Activated naive CD4-positive, alpha-beta T cell treated with anti-CD3 and anti-CD28 coated beads for 36 hours (primary cell): ENCODE data around the gene CCP110. TPM values are rescaled to one million over a fixed set of nuclear protein-coding genes. Genes with fewer than 3 reads are reported as not detected.

ENCODE experiments used
- CTCF ChIA-PET: fragments of 350-600 bp; sonication (Branson Sonifier 250); formaldehyde crosslinking; loops from one replicate; lab custom pipeline; 2021; ENCODE audit warnings: antibody characterized with exemption; lab: Charles Lee
- DNase-seq: peaks from one replicate; pipeline ENCODE4 v3.0.0-alpha.2; 2020
- H3K27ac Mint-ChIP-seq: one replicate; pipeline ENCODE4 v1.8.0; 2021; ENCODE audit warnings: mild to moderate bottlenecking, mixed read lengths
- H3K27me3 Mint-ChIP-seq: one replicate; pipeline ENCODE4 v1.8.0; 2021; ENCODE audit warnings: low read depth, mixed read lengths
- H3K36me3 Mint-ChIP-seq: one replicate; pipeline ENCODE4 v1.8.0; 2021; ENCODE audit warnings: low read depth, mixed read lengths
- H3K4me1 Mint-ChIP-seq: one replicate; pipeline ENCODE4 v1.8.0; 2021; ENCODE audit warnings: low read depth, mixed read lengths
- H3K4me3 Mint-ChIP-seq: one replicate; pipeline ENCODE4 v1.8.0; 2021; ENCODE audit warnings: mild to moderate bottlenecking, moderate library complexity, mixed read lengths
- H3K9me3 Mint-ChIP-seq: one replicate; pipeline ENCODE4 v1.8.0; 2021; ENCODE audit warnings: mixed read lengths
- intact Hi-C: fragments of 100-400 bp; cut with micrococcal nuclease; formaldehyde crosslinking; loops from one replicate; pipeline ENCODE4 v1.15.1; 2023
- total RNA-seq, 2 experiments: library from RNA; stranded (reverse); gene quantifications; one replicate each; pipeline ENCODE4 v1.2.3, GENCODE V29; 2021

CCP110 gene, protein sequence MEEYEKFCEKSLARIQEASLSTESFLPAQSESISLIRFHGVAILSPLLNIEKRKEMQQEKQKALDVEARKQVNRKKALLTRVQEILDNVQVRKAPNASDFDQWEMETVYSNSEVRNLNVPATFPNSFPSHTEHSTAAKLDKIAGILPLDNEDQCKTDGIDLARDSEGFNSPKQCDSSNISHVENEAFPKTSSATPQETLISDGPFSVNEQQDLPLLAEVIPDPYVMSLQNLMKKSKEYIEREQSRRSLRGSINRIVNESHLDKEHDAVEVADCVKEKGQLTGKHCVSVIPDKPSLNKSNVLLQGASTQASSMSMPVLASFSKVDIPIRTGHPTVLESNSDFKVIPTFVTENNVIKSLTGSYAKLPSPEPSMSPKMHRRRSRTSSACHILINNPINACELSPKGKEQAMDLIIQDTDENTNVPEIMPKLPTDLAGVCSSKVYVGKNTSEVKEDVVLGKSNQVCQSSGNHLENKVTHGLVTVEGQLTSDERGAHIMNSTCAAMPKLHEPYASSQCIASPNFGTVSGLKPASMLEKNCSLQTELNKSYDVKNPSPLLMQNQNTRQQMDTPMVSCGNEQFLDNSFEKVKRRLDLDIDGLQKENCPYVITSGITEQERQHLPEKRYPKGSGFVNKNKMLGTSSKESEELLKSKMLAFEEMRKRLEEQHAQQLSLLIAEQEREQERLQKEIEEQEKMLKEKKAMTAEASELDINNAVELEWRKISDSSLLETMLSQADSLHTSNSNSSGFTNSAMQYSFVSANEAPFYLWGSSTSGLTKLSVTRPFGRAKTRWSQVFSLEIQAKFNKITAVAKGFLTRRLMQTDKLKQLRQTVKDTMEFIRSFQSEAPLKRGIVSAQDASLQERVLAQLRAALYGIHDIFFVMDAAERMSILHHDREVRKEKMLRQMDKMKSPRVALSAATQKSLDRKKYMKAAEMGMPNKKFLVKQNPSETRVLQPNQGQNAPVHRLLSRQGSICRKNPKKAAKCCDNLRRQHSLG
- total RNA-seq: 10 to 100 TPM; 27.3 to 31.9 TPM

DNA sequence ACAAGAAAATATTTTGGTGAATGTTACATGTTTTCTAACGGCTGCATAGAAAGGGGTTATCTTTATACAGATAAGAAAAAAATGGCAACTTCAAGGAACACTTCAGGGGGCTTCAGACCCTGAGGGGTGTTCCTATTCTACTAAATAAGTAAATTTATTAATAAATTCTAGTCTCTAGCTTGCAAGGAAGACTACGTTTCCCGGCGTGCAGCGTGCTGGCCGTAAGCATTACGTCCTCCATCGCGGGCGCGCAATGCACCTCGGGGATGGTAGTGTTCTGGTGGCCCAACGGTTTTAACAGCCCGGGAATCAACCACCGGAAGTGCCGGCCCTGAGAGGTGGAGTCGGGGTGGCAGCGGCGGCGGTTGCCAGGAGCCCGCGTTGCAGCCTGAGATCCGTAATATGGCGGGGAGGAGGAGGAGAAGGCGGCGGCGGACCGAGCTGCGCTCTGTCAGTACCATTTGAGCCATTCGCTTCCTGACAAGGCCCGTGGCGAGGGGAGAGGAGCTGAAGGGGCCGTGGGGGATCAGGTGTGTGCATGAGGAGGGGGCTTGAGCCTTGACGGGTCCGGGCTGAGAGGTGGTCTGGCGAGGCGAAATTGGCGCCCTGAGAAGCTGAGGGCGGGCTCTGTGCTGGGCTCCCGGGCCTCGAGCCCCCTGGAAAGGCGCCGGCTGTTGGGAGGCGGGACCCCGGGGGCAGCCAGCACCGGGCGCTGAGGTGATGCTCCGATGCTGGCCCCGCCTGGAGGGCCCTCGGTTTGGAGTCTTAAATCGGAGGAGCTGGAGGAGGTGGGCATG is at the start of gene CCP110:
CCP110 (plus strand) TSS at position 384 of the 797 bp plus-strand sequence. CDS start 3,940 bp downstream, outside the sequence.
- peak; percentile 98 for DNase-seq
- no peaks in the 10 kb centered on the region for H3K9me3 Mint-ChIP-seq
- H3K4me1 Mint-ChIP-seq: peaks cover 35% of the 10 kb centered on the region
- H3K27me3 Mint-ChIP-seq: no peaks in the 10 kb centered on the region
- CTCF ChIA-PET: interaction anchor here (0.7 to 1.6 kb wide), 4 partner anchors 22 to 721 kb away, joined by 3 to 4 read pairs (median 3); partner anchors contain the start of gene VPS35L
- peak within 1 kb of the TSS; percentile 78 for H3K27ac Mint-ChIP-seq
- peaks cover 9% of the 10 kb centered on the region for H3K36me3 Mint-ChIP-seq
- intact Hi-C loops: loop anchor here (1.0 to 10.0 kb wide), 6 partner anchors 32 to 1217 kb away; partner anchors contain the start of genes ARL6IP1, COQ7, THUMPD1 and VPS35L
- peak within 1 kb of the TSS; percentile 94 for H3K4me3 Mint-ChIP-seq

DNA sequence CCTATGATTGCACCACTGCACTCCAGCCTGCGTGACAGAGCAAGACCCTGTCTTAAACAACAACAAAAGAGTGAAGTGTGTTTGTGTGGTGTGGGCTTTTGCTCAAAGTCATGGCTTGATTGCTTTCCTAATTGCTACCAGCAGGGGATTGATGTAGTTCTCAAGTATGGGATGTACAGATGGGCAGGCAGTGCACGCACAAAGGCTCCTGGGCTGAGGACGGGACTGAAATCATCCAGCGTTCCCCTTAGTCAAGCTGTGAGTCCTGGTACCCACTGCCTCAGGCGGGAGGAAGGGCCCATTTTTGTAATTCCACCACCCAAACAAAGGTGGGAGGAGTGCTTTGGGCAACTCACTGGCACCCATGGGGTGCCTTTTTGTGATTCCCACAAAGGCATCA is 49.1 kb upstream of the CCP110 start:
- intact Hi-C loops: no loop called here
- CTCF ChIA-PET: no interaction called here
- Mint-ChIP-seq H3K36me3 (no peaks in the 10 kb centered on the region), H3K4me1 (no peaks in the 10 kb centered on the region), H3K4me3 (no peak overlapping the region), H3K27ac (no peak overlapping the region), H3K27me3 (peaks cover 10% of the 10 kb centered on the region), H3K9me3 (no peaks in the 10 kb centered on the region)
- DNase-seq: no peak

DNA sequence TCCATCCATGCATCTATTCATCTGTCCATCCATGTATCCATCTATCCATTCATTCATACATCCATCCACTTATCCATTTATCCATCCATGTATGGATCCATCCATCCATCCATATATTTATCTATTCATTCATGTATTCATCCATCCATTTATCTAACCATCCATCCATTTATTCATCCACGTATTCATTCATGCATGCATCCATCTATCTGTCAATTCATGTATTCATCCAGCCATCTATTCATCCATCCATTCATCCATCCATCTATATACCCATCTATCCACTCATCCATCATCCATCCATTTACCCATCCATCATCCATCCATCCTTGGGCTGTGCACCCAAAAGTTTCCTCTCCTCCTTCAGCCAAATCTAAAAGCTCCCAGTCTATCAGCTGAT is 45.2 kb upstream of the CCP110 start:
- CTCF ChIA-PET: no interaction called here
- peaks cover 8% of the 10 kb centered on the region for H3K27me3 Mint-ChIP-seq

DNA sequence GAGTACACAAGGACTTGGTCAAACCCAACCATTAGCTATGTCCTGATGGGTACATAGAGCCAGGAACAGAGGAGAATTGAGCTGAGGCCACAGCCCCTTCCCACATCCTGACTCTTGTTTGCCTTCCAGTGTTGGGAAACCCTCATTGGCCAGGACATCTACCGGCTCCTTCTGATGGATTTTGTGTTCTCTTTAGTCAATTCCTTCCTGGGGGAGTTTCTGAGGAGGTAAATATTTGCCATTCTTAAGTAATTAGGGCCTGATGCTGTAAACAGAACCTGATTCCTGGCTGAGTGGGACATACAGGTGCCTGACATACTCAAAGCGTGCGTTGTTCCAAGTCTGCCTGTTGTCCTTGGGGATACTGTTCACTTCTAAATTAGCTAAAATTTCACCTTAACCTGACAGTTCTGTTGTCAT is 44.4 kb upstream of the CCP110 start:
- CTCF ChIA-PET: no interaction called here
- no peak overlapping the region for H3K27ac Mint-ChIP-seq
- intact Hi-C loops: no loop called here

More for the DNA sequence above, 45.2 kb upstream of the CCP110 start:
- Mint-ChIP-seq H3K4me3 (no peak overlapping the region), H3K4me1 (no peaks in the 10 kb centered on the region), H3K36me3 (no peaks in the 10 kb centered on the region), H3K27ac (no peak overlapping the region), H3K9me3 (no peaks in the 10 kb centered on the region)
- no peak for DNase-seq
- intact Hi-C loops: no loop called here

DNA sequence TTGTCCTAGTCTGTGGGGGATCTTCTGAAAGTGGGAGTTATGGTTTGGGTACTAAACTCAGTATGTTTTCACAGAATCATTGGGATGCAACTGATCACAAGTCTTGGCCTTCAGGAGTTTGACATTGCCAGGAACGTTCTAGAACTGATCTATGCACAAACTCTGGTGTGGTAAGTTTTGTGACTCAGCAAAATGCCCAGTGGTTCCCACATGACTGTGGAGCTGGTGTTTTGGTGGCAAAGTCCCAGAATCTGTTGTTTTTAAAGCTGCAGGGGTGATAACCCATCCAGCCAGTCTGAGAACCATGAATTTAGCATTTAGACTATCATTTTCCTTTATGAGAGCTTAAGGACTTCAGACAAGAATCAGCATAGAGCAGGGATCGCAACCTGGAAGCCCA is 42.4 kb upstream of the CCP110 start:
- CTCF ChIA-PET: no interaction called here
- Mint-ChIP-seq H3K4me3 (no peak overlapping the region), H3K4me1 (no peaks in the 10 kb centered on the region), H3K36me3 (no peaks in the 10 kb centered on the region), H3K9me3 (no peaks in the 10 kb centered on the region), H3K27me3 (peaks cover 4% of the 10 kb centered on the region), H3K27ac (no peak overlapping the region)
- intact Hi-C loops: no loop called here
- no peak for DNase-seq

More for the DNA sequence above, 44.4 kb upstream of the CCP110 start:
- peaks cover 4% of the 10 kb centered on the region for H3K27me3 Mint-ChIP-seq
- H3K36me3 Mint-ChIP-seq: no peaks in the 10 kb centered on the region
- H3K4me3 Mint-ChIP-seq: no peak overlapping the region
- no peaks in the 10 kb centered on the region for H3K4me1 Mint-ChIP-seq
- no peak for DNase-seq
- H3K9me3 Mint-ChIP-seq: no peaks in the 10 kb centered on the region

DNA sequence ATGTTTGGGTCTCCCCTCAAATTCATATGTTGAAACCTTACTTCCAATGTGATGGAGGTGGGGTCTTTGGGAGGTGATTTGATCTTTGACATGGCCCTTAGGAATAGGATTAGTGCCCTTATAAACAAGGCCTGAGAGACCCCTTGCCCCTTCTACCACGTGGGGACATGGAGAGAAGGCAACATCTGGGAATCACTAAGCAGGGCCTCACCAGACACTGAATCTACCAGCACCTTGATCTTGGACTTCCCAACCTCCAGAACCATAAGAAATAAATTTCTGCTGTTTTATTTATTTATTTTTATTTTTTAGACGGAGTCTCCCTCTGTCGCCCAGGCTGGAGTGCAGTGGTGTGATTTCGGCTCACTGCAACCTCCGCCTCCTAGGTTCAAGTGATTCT is 42.0 kb upstream of the CCP110 start:
- intact Hi-C loops: no loop called here
- H3K9me3 Mint-ChIP-seq: no peaks in the 10 kb centered on the region
- DNase-seq: no peak
- H3K27me3 Mint-ChIP-seq: peaks cover 4% of the 10 kb centered on the region
- H3K27ac Mint-ChIP-seq: no peak overlapping the region
- H3K4me1 Mint-ChIP-seq: no peaks in the 10 kb centered on the region
- H3K4me3 Mint-ChIP-seq: no peak overlapping the region
- CTCF ChIA-PET: no interaction called here
- H3K36me3 Mint-ChIP-seq: no peaks in the 10 kb centered on the region

- no peak for DNase-seq
- Mint-ChIP-seq H3K36me3 (no peaks in the 10 kb centered on the region), H3K4me1 (no peaks in the 10 kb centered on the region), H3K27me3 (peaks cover 4% of the 10 kb centered on the region), H3K27ac (no peak overlapping the region), H3K9me3 (no peaks in the 10 kb centered on the region), H3K4me3 (no peak overlapping the region)
- CTCF ChIA-PET: no interaction called here
- intact Hi-C loops: no loop called here
These were observed 41.5 kb upstream of the CCP110 start for GRCh38 chr16:19482291-19482690.

DNA sequence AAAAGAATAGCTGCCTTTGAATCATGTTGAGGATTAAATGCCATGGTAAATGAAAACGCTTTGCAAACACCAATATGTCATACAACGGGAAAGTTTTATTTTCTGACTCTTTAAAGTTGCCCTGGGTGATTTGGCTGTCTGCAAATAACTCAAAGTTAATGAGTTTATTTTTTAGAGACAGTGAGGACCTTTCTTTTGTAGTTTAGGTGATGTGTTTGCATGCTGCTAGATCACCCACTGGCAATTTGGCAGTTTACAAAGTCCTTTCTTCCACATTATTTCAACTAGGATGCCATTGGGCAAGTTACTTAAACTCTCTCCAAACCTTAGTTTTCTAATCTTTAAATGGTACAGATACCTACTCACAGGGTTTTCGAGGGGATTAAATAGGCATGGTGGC is 39.6 kb upstream of the CCP110 start:
- Mint-ChIP-seq H3K27ac (no peak overlapping the region), H3K36me3 (no peaks in the 10 kb centered on the region), H3K9me3 (no peaks in the 10 kb centered on the region), H3K4me3 (no peak overlapping the region), H3K4me1 (no peaks in the 10 kb centered on the region), H3K27me3 (no peaks in the 10 kb centered on the region)
- CTCF ChIA-PET: no interaction called here
- intact Hi-C loops: no loop called here
- no peak for DNase-seq

- no peak overlapping the region for H3K27ac Mint-ChIP-seq
- CTCF ChIA-PET: no interaction called here
These were observed 38.1 kb upstream of the CCP110 start for GRCh38 chr16:19485611-19486010.

DNA sequence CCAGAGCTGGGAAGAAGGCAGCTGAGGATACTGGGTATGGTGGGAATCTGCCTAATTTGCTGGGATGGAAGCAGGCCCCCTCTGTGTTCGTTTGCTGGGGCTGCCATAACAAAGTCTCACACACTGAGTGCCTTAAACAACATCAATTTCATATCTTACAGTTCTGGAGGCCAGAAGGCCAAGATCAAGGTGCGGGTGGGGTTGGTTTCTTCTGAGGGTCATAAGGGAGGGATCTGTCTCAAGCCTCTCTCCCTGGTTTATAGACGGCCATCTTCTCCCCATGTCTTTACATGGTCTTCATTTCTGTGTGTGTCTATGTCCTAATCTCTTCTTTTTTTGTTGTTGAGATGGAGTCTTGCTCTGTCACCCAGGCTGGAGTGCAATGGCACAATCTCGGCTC is 37.7 kb upstream of the CCP110 start:
- no peak for DNase-seq
- Mint-ChIP-seq H3K27me3 (no peaks in the 10 kb centered on the region), H3K36me3 (no peaks in the 10 kb centered on the region), H3K27ac (no peak overlapping the region), H3K4me1 (no peaks in the 10 kb centered on the region), H3K4me3 (no peak overlapping the region), H3K9me3 (no peaks in the 10 kb centered on the region)
- intact Hi-C loops: no loop called here
- CTCF ChIA-PET: no interaction called here

More at GRCh38 chr16:19485611-19486010, 38.1 kb upstream of the CCP110 start:
- intact Hi-C loops: no loop called here
- H3K4me1 Mint-ChIP-seq: no peaks in the 10 kb centered on the region
- no peaks in the 10 kb centered on the region for H3K9me3 Mint-ChIP-seq
- no peaks in the 10 kb centered on the region for H3K36me3 Mint-ChIP-seq
- H3K27me3 Mint-ChIP-seq: no peaks in the 10 kb centered on the region
- DNase-seq: no peak
- H3K4me3 Mint-ChIP-seq: no peak overlapping the region

DNA sequence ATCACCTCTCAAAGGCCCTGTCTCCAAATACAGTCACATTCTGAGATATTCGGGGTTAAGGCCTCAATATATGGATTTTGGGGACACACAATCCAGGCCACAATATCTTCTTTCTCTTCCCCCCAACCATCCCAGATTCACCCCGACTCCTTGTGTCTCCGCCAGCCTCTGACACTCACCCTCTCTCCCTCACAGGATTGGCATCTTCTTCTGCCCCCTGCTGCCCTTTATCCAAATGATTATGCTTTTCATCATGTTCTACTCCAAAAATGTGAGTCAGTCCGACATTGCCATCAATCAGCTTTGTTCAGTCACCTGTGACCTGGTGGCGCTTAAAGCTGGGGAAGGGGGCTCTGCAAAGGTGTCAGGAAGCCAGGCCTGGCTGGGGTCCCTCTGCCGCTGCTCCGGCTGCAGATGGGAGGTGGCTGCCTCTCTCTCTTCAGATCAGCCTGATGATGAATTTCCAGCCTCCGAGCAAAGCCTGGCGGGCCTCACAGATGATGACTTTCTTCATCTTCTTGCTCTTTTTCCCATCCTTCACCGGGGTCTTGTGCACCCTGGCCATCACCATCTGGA is 36.9 kb upstream of the CCP110 start:
- Mint-ChIP-seq H3K4me1 (no peaks in the 10 kb centered on the region), H3K27ac (no peak overlapping the region), H3K36me3 (no peaks in the 10 kb centered on the region), H3K4me3 (no peak overlapping the region), H3K9me3 (no peaks in the 10 kb centered on the region), H3K27me3 (no peaks in the 10 kb centered on the region)
- CTCF ChIA-PET: no interaction called here
- no peak for DNase-seq
- intact Hi-C loops: no loop called here
